Choroid plexus epithelial cell (primary cell): ENCODE data around the gene LRP1-AS.

Experiments used
- DNase-seq: peaks from one replicate; pipeline ENCODE4 v3.0.0-alpha.2; 2010; ENCODE audit warnings: low read depth
- H3K4me3 ChIP-seq: 2 replicates; pipeline ENCODE4 v1.5.1; 2011; ENCODE audit warnings: low read depth, mild to moderate bottlenecking, control low read depth, low read length, moderate library complexity
- TF ChIP-seq, protein P1 (sequence below): conservative IDR thresholded peaks from 2 replicates; pipeline ENCODE4 v1.5.1; 2011; ENCODE audit warnings: low read depth, mild to moderate bottlenecking, control low read depth, inconsistent platforms, low read length, moderate library complexity

Gene LRP1-AS

DNA sequence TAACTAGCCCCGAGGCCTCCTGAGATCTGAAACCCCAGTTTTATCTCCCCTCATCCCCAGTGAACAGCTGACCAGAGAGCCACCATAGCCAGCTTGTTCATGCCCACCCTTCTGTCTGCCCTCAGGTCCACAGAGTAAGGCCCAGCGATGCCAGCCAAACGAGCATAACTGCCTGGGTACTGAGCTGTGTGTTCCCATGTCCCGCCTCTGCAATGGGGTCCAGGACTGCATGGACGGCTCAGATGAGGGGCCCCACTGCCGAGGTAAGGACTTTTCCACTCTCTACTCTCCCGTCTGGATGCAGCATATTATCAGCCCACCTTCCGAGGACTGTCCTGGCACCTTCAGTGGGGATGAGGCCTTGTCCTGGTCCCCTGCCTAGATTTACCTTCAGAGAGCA is 6.2 kb downstream of the LRP1-AS start:
- TF ChIP-seq, protein P1, sequence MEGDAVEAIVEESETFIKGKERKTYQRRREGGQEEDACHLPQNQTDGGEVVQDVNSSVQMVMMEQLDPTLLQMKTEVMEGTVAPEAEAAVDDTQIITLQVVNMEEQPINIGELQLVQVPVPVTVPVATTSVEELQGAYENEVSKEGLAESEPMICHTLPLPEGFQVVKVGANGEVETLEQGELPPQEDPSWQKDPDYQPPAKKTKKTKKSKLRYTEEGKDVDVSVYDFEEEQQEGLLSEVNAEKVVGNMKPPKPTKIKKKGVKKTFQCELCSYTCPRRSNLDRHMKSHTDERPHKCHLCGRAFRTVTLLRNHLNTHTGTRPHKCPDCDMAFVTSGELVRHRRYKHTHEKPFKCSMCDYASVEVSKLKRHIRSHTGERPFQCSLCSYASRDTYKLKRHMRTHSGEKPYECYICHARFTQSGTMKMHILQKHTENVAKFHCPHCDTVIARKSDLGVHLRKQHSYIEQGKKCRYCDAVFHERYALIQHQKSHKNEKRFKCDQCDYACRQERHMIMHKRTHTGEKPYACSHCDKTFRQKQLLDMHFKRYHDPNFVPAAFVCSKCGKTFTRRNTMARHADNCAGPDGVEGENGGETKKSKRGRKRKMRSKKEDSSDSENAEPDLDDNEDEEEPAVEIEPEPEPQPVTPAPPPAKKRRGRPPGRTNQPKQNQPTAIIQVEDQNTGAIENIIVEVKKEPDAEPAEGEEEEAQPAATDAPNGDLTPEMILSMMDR, result no peak
- no peak overlapping the region for H3K4me3 ChIP-seq
- no peak for DNase-seq

DNA sequence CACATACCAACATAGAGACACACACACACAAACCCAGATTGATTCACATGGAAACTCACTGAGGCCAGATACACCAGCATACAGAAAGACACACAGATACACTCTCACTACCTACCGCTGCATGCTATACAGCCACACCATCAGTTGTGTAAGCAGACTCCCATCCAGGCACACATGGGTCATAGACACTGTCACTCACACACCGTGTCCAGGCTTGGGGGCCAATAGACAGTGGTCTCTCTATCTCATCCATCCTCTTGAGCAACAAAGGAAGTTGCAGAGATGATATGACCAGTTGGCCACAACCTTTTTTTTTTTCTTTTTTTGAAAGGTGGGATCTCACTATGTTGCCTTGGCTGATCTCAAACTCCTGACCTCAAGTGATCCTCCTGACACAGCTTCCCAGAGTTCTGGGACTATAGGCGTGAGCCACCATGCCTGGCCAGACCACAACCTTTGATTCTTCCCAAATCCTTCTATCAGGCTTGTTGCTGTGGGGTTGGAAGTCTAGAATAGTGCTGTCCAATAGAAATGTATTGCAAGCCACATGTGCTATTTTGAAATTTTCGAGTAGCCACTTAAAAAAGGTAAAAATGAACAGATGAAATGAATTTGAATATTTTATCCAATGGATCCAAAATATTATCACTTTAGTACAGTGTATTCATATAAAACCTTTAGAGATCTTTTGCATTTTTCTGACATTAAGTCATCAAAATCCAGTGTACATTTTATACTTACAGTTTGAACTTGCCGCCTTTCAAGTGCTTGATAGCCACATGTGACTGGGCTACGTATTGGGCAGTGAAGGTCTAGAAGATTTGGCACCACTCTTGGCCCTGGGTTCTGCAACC is 7.4 kb downstream of the LRP1-AS start:
- TF ChIP-seq, protein P1, result no peak
- peak; percentile 70 for DNase-seq
- no peak overlapping the region for H3K4me3 ChIP-seq

- no peak for DNase-seq
- H3K4me3 ChIP-seq, result no peak overlapping the region
- TF ChIP-seq, protein P1, result no peak
These were observed 8.7 kb downstream of the LRP1-AS start for GRCh38 chr12:57138526-57139272.

GRCh38 chr12:57135527-57136326 is 11.7 kb downstream of the LRP1-AS start:
- peak; percentile 36 for DNase-seq
- TF ChIP-seq, protein P1, result no peak
- no peak overlapping the region for H3K4me3 ChIP-seq

DNA sequence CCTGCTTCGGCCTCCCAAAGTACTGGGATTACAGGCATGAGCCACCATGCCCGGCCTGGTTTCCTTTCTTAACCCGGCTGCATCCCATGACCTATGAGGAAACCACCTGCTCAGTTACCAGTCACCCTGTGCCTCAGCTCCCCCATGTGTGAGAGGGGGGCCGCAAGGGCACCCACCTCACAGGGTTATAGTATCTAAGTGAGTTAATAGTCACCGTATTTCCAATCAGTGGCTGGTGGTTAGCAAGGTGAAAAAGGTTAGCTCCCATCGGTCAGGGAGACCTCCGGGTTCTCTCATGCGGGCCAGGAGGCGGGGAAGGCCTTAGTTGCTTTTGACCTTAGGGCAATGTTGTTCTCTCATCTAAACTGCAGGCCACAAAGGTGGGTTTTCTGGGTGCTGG is 12.5 kb downstream of the LRP1-AS start:
- TF ChIP-seq, protein P1, result no peak
- no peak overlapping the region for H3K4me3 ChIP-seq
- no peak for DNase-seq

DNA sequence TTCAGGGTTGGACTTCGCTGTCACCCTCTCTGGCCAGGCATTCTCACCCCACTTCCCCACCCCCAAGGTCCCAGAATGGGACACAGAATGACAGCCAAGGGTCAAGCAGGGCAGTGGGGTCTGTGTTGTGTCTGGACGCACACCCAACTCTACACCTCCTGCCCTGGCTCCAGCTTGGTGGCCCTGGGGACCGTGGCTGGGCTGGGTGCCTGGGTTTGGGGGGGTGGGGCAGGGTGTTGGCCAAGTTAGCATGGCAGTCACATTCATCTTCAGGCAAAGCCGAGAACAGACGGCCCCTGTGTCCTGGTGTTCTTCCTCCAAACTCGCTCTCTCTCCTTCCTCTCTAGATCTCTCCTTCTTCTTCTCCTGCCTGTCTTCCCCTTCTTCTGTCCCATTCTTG is 13.5 kb downstream of the LRP1-AS start:
- no peak overlapping the region for H3K4me3 ChIP-seq
- TF ChIP-seq, protein P1, result no peak
- no peak for DNase-seq
